Stimulated activated effector memory CD8-positive, alpha-beta T cell treated with anti-CD3 and anti-CD28 coated beads, Interleukin-12 subunit alpha, Interleukin-12 subunit beta, amount 100 ng/mL, for 72 hours (primary cell): ENCODE results near the gene NKAIN2.

ENCODE experiments used
- ATAC-seq: fragments of 150-1000 bp; cut with Tn5 transposase; 2 replicates; pipeline ENCODE4 v1.10.0; 2021
- DNase-seq, 2 donors: peaks; one replicate each; pipeline ENCODE4 v3.0.0; 2021 to 2022; ENCODE audit warnings: low spot score in 2 of 2
- H3K27ac Mint-ChIP-seq: one replicate; pipeline ENCODE4 v1.8.0; 2022; ENCODE audit warnings: mild to moderate bottlenecking, mixed read lengths
- H3K36me3 Mint-ChIP-seq: one replicate; pipeline ENCODE4 v1.8.0; 2022; ENCODE audit warnings: mild to moderate bottlenecking, mixed read lengths
- H3K4me1 Mint-ChIP-seq: one replicate; pipeline ENCODE4 v1.8.0; 2022; ENCODE audit warnings: mixed read lengths
- H3K4me3 Mint-ChIP-seq: one replicate; pipeline ENCODE4 v1.8.0; 2022; ENCODE audit warnings: mild to moderate bottlenecking, mixed read lengths
- H3K9me3 Mint-ChIP-seq: one replicate; pipeline ENCODE4 v1.8.0; 2022; ENCODE audit warnings: mixed read lengths

Gene NKAIN2

DNA sequence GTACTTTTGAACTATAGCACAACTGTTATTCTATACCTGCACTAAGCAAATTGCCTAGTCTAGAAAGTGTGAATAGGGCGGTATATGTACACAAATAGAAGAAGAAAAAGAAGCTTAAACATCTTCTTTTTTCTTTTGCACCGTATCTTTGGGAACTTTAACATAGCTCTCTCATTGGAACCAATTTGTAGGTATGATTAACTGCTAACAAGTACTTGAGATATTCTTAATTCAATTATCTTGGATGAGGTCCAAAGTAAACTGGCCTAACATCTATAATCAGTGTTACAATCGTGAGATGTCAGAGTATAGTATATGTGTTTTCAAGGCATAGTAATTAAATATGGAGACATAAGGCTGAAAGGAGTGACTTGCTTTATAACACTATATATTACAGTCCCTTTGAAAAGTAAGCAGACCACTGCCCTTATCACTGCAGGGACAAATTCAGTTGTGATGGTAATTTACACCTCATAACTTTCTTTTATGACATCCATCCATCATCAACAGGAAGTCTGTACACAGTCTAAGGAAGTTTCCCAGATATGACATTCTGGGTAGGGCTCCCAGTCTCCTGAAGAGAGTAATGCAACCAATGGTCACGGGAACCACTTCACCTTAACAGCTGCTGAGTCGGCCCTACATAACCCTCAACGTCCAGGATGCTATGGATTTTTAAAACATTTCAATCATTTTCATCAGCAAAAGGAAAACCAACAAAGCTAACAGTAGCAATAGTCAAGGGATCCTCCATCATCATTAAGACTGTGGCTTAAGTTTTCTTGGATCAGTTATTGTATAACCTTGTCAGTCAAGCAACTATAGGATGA lies 37.6 kb downstream of the NKAIN2 start:
- no peak for ATAC-seq
- no peaks in the 10 kb centered on the region for H3K36me3 Mint-ChIP-seq
- H3K4me1 Mint-ChIP-seq: no peaks in the 10 kb centered on the region
- no peak overlapping the region for H3K4me3 Mint-ChIP-seq
- H3K9me3 Mint-ChIP-seq: peaks cover 3% of the 10 kb centered on the region
- no peak overlapping the region for H3K27ac Mint-ChIP-seq
- DNase-seq: no peak

DNA sequence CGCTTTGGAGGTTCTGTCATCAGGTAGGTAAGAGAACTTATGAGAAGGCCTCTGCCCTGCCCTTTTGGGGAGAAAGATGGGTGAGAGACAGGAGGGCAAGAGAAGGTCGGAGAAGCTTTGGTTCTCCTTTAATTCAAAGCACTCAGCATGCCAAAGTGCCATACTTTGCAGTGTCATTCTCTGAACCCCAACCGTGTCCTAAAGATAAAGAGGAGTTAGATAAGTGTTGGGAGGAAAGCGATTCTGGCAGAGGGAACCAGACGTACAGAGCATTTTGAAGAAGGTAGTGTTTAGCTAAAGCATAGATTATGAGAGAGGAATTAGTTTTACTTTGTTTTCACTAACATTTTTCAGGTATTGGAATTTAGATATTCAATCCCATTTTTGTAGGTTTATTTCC lies 40.3 kb downstream of the NKAIN2 start:
- no peak for ATAC-seq
- H3K27ac Mint-ChIP-seq: no peak overlapping the region
- no peaks in the 10 kb centered on the region for H3K36me3 Mint-ChIP-seq
- H3K9me3 Mint-ChIP-seq: peaks cover 3% of the 10 kb centered on the region
- H3K4me3 Mint-ChIP-seq: no peak overlapping the region
- no peaks in the 10 kb centered on the region for H3K4me1 Mint-ChIP-seq
- DNase-seq: no peak

DNA sequence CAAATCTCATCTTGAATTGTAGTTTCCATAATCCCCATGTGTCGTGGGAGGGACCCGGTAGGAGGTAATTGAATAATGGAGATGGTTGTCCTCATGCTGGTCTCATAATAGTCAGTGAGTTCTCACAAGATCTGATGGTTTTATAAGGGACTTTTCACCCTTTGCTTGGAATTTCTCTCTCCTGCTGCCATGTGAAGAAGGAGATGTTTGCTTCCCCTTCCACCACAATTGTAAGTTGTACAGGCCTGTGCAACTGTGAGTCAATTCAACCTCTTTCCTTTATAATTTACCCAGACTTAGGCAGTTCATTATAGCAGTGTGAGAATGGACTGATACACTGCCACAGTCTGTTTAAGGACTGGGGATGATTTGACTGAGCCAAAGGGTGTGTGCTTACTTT lies 44.7 kb downstream of the NKAIN2 start:
- H3K4me3 Mint-ChIP-seq: no peak overlapping the region
- DNase-seq (no peak), ATAC-seq (no peak)
- H3K36me3 Mint-ChIP-seq: no peaks in the 10 kb centered on the region
- H3K4me1 Mint-ChIP-seq: no peaks in the 10 kb centered on the region
- H3K9me3 Mint-ChIP-seq: peaks cover 3% of the 10 kb centered on the region
- H3K27ac Mint-ChIP-seq: no peak overlapping the region

DNA sequence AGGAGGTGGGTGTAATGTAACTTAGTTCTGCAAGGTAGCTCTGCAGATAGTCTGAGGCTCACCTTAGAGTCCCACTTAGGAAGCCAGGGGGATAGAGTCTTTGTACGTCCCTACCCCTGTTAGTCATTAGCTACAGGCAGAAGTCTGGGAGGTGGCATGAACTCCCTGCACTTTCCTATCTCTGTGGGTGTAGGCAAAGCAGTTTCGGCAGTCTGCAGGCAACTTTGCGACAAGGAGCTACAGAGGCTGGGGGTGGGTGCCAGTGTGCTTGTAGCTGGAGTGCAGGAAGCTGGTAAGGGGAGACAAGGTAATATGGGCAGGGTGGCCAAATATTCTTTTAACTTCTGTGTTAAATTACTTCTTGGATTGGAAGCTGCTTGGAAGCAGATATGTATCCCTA lies 45.7 kb downstream of the NKAIN2 start:
- no peaks in the 10 kb centered on the region for H3K4me1 Mint-ChIP-seq
- no peak overlapping the region for H3K4me3 Mint-ChIP-seq
- ATAC-seq (no peak), DNase-seq (no peak)
- H3K36me3 Mint-ChIP-seq: no peaks in the 10 kb centered on the region
- H3K9me3 Mint-ChIP-seq: peaks cover 3% of the 10 kb centered on the region
- H3K27ac Mint-ChIP-seq: no peak overlapping the region

DNA sequence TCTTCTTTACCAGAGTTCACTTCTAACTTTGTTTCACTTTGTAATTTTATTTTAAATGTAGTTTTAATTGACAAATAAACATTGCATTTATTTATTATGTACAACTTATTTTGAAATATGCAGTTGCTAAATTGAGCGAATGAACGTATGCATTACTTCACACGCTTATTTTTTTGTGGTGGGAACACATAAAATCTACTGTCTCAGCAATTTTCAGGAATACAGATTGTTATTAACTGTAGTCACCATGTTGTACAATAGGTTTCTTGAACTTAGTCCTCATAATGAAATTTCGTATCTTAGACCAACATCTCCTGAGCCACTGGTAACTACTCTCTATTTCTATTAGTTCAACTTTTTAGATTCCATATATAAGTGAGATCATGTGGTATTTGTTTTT lies 46.9 kb downstream of the NKAIN2 start:
- Mint-ChIP-seq H3K27ac (no peak overlapping the region), H3K36me3 (no peaks in the 10 kb centered on the region), H3K4me3 (no peak overlapping the region), H3K4me1 (no peaks in the 10 kb centered on the region), H3K9me3 (peaks cover 3% of the 10 kb centered on the region)
- ATAC-seq (no peak), DNase-seq (no peak)

DNA sequence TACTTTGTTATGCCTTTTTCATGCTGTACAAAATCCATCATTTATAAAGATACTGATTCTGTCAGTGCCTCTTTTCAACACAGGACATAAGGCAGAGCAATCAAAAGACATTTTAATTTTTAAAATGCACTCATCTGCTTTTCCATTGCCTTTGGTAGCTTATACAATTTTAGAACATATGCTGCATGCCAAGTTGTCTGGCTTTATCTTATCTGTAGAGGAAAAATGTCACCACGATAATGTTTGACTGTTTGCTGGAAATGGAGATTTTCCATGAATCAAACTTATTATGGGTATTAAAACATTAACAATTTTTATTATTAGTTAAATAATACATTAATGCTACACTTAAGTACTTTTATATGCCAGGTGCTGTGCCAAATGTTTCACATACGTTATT lies 50.5 kb downstream of the NKAIN2 start:
- H3K4me1 Mint-ChIP-seq: no peaks in the 10 kb centered on the region
- no peaks in the 10 kb centered on the region for H3K36me3 Mint-ChIP-seq

DNA sequence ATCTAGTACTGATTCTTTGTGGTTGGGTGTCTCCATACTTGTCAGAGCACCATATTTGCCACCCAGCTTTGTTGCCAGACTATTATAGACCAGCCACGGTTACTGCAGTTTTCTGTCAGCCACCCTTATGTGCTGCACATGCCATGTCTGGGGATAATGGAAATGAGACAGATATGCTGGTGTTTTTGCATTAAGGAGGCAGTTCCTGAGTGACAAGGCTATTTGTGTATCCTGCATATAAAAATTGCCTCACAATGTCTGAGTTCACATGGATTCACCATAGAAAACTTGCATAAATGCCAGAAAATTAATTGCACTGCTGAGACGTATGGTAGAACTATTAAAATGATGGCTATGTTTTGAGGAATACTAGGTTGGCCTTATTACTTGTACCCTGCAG lies 51.8 kb downstream of the NKAIN2 start:
- Mint-ChIP-seq H3K27ac (no peak overlapping the region), H3K9me3 (no peaks in the 10 kb centered on the region), H3K4me1 (no peaks in the 10 kb centered on the region), H3K4me3 (no peak overlapping the region), H3K36me3 (no peaks in the 10 kb centered on the region)
- ATAC-seq (no peak), DNase-seq (no peak)

More for the DNA sequence above, 50.5 kb downstream of the NKAIN2 start:
- no peaks in the 10 kb centered on the region for H3K9me3 Mint-ChIP-seq
- DNase-seq: no peak
- ATAC-seq: no peak
- H3K27ac Mint-ChIP-seq: no peak overlapping the region
- H3K4me3 Mint-ChIP-seq: no peak overlapping the region

DNA sequence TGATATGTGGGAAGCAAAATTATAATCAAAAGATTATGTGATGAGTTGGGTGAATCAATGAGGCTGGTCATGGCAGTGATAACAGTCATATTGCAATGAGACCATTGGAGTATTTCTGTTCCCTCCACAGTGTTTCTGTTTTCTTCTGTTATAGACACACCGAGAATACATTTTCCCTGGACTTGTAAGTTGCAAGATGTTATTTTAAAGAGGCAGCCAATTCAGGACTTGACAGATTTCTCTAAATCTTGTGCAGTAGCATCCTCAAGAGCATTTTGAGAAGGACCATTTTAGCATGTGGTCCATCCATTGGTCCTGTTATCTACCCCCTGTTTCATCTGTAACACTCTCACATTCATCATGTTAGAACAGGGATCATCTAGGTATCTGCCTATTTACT lies 55.6 kb downstream of the NKAIN2 start:
- no peak for DNase-seq
- H3K9me3 Mint-ChIP-seq: peaks cover 9% of the 10 kb centered on the region
- no peak for ATAC-seq
- no peaks in the 10 kb centered on the region for H3K4me1 Mint-ChIP-seq
- H3K4me3 Mint-ChIP-seq: no peak overlapping the region
- no peaks in the 10 kb centered on the region for H3K36me3 Mint-ChIP-seq
- no peak overlapping the region for H3K27ac Mint-ChIP-seq

DNA sequence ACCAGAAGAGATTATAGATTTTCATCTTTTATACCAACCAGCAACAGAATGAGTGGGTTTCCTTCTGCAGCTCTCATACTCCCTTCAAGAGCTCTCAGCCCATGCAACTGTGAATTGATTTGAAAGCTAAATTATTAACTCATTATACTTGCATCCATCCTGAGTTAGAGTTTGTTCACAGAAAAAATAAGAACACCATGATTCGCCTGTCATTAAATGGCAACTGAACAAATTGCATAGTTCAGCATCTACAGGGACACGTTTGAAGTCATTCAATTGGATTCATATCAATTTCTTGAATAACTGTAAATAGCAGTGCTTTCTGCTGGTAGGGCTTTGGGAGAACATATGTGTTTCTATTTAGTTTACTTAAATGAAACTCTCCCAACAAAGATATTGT lies 65.7 kb downstream of the NKAIN2 start:
- ATAC-seq (no peak), DNase-seq (no peak)
- Mint-ChIP-seq H3K4me3 (no peak overlapping the region), H3K4me1 (no peaks in the 10 kb centered on the region), H3K9me3 (peaks cover 10% of the 10 kb centered on the region), H3K36me3 (no peaks in the 10 kb centered on the region), H3K27ac (no peak overlapping the region)

DNA sequence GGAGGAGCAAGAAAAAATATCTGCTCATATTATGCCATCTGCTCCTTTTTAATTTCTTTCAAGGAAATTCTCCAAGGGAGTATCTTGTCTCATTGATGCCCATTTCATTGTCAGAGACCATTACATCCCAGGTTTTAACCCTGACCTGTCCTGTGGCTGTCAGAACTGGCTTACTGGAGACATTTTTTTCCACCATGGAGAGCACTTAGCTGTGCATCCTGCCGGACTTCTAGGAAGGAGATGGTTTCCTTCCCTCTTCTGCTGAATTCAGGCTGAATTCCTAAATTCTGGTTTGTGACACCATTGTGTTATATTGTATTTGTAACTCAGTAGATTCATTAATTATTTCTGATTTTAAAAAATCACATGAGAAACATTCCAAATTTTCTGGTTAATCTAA lies 70.3 kb downstream of the NKAIN2 start:
- ATAC-seq: no peak
- H3K36me3 Mint-ChIP-seq: no peaks in the 10 kb centered on the region
- no peak for DNase-seq
- no peaks in the 10 kb centered on the region for H3K4me1 Mint-ChIP-seq
- no peak overlapping the region for H3K4me3 Mint-ChIP-seq
- H3K27ac Mint-ChIP-seq: no peak overlapping the region
- H3K9me3 Mint-ChIP-seq: peaks cover 16% of the 10 kb centered on the region

DNA sequence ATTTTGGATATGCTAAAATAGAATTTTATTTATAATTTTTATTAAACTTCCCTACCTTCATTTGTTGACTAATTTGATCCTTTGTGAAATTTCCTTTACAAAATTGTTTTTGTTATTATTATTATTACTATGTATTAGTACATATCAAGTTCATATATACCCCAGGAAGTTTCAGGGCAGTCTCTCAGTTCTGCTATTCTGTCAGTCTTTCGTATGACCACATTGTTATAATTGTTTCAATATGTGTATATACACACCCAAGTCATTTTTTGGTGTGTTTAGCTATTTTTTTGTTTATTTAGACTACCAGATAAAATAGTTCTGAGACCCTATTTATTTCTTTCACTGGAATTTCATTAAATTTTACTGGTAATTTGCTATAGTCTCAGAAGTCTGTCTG lies 72.1 kb downstream of the NKAIN2 start:
- Mint-ChIP-seq H3K4me3 (no peak overlapping the region), H3K4me1 (no peaks in the 10 kb centered on the region), H3K27ac (no peak overlapping the region), H3K36me3 (no peaks in the 10 kb centered on the region), H3K9me3 (peaks cover 16% of the 10 kb centered on the region)
- no peak for DNase-seq
- ATAC-seq: no peak

DNA sequence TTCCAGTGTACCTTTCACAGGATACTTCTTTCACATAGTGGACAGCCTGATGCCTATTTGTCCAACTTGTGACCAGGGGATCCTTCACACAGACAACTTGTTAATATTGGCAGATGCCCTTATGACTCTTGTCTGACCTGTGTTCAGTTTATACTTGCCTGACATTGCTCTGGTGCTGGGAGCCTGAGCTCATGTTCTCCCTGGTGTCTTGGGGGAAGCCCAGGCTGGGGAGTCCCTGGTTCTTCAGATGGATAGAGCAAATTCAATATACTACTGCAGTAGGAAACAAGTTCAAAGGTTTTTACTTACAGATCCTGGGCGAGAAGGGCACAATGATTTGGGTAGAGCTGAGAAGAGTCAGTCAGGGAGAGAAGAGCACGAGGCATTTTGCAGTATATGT lies 76.1 kb downstream of the NKAIN2 start:
- peaks cover 15% of the 10 kb centered on the region for H3K9me3 Mint-ChIP-seq
- no peaks in the 10 kb centered on the region for H3K36me3 Mint-ChIP-seq
- DNase-seq (no peak), ATAC-seq (no peak)
- H3K27ac Mint-ChIP-seq: no peak overlapping the region
- no peak overlapping the region for H3K4me3 Mint-ChIP-seq
- no peaks in the 10 kb centered on the region for H3K4me1 Mint-ChIP-seq

DNA sequence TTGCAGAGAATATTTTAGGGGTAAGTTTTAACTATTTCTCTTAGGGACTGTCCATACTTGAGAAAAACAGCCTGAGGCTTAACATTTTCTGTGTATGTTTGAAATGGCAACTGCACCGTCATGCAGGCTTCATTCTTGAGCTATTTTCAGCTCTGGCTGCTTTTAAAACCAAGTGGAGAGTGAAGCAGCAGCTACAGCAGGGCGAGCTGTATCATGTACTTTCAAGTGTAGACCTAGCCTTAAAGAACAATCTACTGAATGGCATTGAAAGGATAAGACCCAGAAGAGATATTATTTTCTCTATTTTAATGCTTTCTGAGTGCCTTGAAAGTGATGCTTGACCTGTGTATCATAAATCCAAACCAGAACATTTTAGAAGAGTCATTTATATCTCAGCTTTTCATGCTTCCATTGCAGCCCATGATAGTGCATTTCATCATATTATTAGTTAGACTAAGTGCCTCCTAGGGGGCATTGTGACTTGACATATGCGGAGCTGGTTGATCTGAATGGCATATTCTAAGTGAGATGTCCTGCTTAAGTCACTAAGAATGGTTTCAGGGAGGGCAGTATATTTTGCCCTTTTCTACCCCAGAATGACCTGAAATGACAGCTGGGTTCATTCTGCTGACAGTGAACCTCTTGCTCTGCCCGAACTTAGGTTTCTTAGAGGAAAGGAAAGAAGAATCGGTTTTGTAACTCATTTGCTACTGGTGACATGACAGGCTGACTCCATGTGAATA lies 85.3 kb downstream of the NKAIN2 start:
- DNase-seq (no peak), ATAC-seq (no peak)
- H3K27ac Mint-ChIP-seq: no peak overlapping the region
- no peaks in the 10 kb centered on the region for H3K4me1 Mint-ChIP-seq
- H3K9me3 Mint-ChIP-seq: peaks cover 3% of the 10 kb centered on the region
- no peaks in the 10 kb centered on the region for H3K36me3 Mint-ChIP-seq
- no peak overlapping the region for H3K4me3 Mint-ChIP-seq

DNA sequence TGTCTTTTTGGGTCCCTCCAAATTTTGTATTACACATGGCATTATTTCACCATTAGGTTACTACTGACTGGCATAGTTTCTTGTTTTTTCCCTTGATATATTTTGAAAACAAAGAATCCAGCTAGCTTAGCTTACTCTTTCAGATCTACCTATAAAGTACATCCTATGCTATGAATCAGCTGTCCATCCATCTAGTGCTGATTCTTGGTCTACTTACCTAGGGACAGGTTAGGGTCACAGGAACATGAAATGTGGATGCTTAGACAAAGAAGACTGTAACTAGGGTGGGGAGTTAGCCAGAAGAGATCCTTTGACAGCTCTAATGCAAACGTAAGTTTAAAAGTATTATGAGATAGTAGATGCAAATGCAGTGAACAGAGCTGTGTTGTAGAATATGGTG lies 91.7 kb downstream of the NKAIN2 start:
- no peak for ATAC-seq
- H3K4me3 Mint-ChIP-seq: no peak overlapping the region
- H3K9me3 Mint-ChIP-seq: peaks cover 12% of the 10 kb centered on the region
- no peaks in the 10 kb centered on the region for H3K4me1 Mint-ChIP-seq
- DNase-seq: no peak
- H3K27ac Mint-ChIP-seq: no peak overlapping the region
- no peaks in the 10 kb centered on the region for H3K36me3 Mint-ChIP-seq

DNA sequence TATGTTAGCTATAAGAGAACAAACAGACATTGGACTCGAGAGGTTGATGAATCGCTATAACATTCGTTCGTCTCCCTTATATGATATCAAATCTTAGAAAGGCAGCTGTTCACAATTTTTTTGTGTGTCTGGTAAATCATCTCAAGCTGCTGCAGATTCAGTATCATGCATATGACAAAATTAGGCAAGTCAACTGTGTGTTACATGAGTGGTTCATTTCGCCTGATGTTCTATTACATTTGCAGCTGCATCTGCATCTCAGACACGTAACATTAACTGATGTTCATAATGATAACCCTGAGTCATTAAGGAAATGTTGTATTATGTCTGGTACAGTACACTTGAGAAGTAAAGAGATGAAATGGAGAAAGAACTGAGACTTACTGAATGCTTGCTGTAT lies 92.1 kb downstream of the NKAIN2 start:
- H3K4me3 Mint-ChIP-seq: no peak overlapping the region
- H3K27ac Mint-ChIP-seq: no peak overlapping the region
- H3K9me3 Mint-ChIP-seq: peaks cover 12% of the 10 kb centered on the region
- H3K4me1 Mint-ChIP-seq: no peaks in the 10 kb centered on the region
- DNase-seq: no peak
- H3K36me3 Mint-ChIP-seq: no peaks in the 10 kb centered on the region
- no peak for ATAC-seq

DNA sequence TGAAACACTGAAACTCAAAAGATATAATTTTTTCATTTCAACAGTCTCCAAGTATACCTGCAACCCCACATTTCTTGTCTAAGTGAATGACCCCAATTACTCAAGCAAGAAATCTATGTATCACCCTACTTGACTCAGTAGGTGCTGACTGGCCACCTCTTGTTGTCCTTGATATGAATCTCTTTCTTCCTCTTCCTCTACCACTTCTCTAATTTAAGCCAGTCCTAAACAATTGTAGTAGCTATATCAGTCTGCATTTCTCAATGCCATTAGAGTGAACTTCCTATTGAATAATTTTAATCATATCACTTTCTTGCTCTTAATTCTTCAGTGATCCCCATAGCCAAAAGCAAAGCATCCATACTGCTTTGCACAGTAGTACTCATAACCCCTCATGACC lies 93.2 kb downstream of the NKAIN2 start:
- Mint-ChIP-seq H3K27ac (no peak overlapping the region), H3K4me1 (no peaks in the 10 kb centered on the region), H3K9me3 (peaks cover 12% of the 10 kb centered on the region), H3K4me3 (no peak overlapping the region), H3K36me3 (no peaks in the 10 kb centered on the region)
- DNase-seq (no peak), ATAC-seq (no peak)
